HG02571 (cell line): Measurements from ENCODE around the gene SLC1A4.
"Not testable (repeated sequence)": the region's sequence is repeated elsewhere in the genome, so short reads cannot be mapped to it uniquely, and the experiment has no call there.

Experiments used
- ATAC-seq: cut with Tn5 transposase; IDR thresholded peaks from one replicate; pipeline ENCODE4 v1.9.1; 2021; ENCODE audit warnings: mild to moderate bottlenecking, moderate library complexity; ENCODE audit not compliant: unreplicated experiment

SLC1A4 gene

GRCh38 chr2:64990876-64991275 is 1.7 kb downstream of the SLC1A4 start:
- no peak for ATAC-seq

GRCh38 chr2:64992218-64992617 is 3.0 kb downstream of the SLC1A4 start:
- no peak for ATAC-seq

- ATAC-seq: no peak
These were observed 3.8 kb downstream of the SLC1A4 start for GRCh38 chr2:64992990-64993389.

- ATAC-seq: no peak
These were observed 5.8 kb downstream of the SLC1A4 start for GRCh38 chr2:64995041-64995440.

GRCh38 chr2:64996871-64997307 is 7.7 kb downstream of the SLC1A4 start:
- no peak for ATAC-seq

- no peak for ATAC-seq
These were observed 9.5 kb downstream of the SLC1A4 start for GRCh38 chr2:64998658-64999061.

GRCh38 chr2:64999754-65000153 is 10.6 kb downstream of the SLC1A4 start:
- ATAC-seq: no peak

- ATAC-seq: no peak
These were observed 11.4 kb downstream of the SLC1A4 start for GRCh38 chr2:65000644-65001043.

GRCh38 chr2:65003037-65003436 is 13.8 kb downstream of the SLC1A4 start:
- ATAC-seq: no peak

- not testable (repeated sequence) for ATAC-seq
These were observed 15.0 kb downstream of the SLC1A4 start for GRCh38 chr2:65004232-65004631.

- no peak for ATAC-seq
These were observed 24.6 kb downstream of the SLC1A4 start for GRCh38 chr2:65013776-65014175.

GRCh38 chr2:65015731-65016130 is 26.5 kb downstream of the SLC1A4 start:
- no peak for ATAC-seq

- peak; percentile 45 for ATAC-seq
These were observed 27.6 kb downstream of the SLC1A4 start for GRCh38 chr2:65016789-65017188.

- no peak for ATAC-seq
These were observed 28.1 kb downstream of the SLC1A4 start for GRCh38 chr2:65017335-65017734.

GRCh38 chr2:65018141-65018582 is 29.0 kb downstream of the SLC1A4 start:
- ATAC-seq: no peak

- ATAC-seq: no peak
These were observed 29.8 kb downstream of the SLC1A4 start for GRCh38 chr2:65019010-65019409.

- ATAC-seq: no peak
These were observed 30.5 kb downstream of the SLC1A4 start for GRCh38 chr2:65019675-65020195.

- not testable (repeated sequence) for ATAC-seq
These were observed 31.1 kb downstream of the SLC1A4 start for GRCh38 chr2:65020251-65020650.

GRCh38 chr2:65020943-65021528 is 31.8 kb downstream of the SLC1A4 start:
- no peak for ATAC-seq

GRCh38 chr2:65021709-65022108 is 32.5 kb downstream of the SLC1A4 start:
- ATAC-seq: no peak

GRCh38 chr2:65022189-65022588 is 33.0 kb downstream of the SLC1A4 start:
- ATAC-seq: no peak

GRCh38 chr2:65023742-65024141 is 34.5 kb downstream of the SLC1A4 start:
- ATAC-seq: no peak
